Uterus (tissue), 2 donors: Measurements from ENCODE around the gene INO80.

ENCODE experiments used
- CTCF ChIP-seq, 4 experiments: fragments of 200-600 bp in 2 of 4; fragments of 450-650 bp in 2 of 4; sonication (generic) in 2 of 4; IDR thresholded peaks; one replicate each; pipeline ENCODE4 v1.5.1; 2016 to 2019; ENCODE audit warnings: antibody characterized with exemption in 4 of 4, mild to moderate bottlenecking in 2 of 4, moderate library complexity in 1 of 4
- POLR2A ChIP-seq, 2 donors: fragments of 450-650 bp; IDR thresholded peaks; one replicate each; pipeline ENCODE4 v1.6.1; 2016; ENCODE audit warnings: antibody characterized with exemption in 2 of 2, mild to moderate bottlenecking in 1 of 2, moderate library complexity in 1 of 2

DNA sequence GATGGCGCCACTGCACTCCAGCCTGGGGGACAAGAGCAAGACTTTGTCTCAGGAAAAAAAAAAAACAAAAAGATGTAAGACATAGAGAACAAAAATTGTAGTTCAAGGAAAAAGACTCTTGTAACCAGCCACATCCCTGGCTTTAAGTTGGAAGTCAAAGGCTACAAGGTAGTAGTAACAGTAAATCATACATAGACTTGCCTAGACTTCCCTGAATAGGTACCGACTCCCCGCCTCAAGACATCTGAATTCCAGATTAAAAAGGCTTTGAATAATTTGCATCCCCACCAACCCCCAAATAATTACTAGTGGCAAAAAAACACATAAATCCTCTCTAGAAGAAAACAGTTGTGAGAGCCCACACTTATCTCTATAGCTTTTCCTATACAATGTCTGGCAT is 55.6 kb downstream of the INO80 start:
- TF ChIP-seq CTCF (IDR thresholded peaks at IDR 0.05) (no peak), POLR2A (IDR thresholded peaks at IDR 0.05) (no peak)
